CD14-positive monocyte (primary cell): ENCODE results near the gene FAM83D. TPM values are rescaled to one million over a fixed set of nuclear protein-coding genes. Genes with fewer than 3 reads are reported as not detected.

ENCODE experiments used
- DNase-seq, 3 donors: peaks; one replicate each; pipeline ENCODE4 v3.0.0-alpha.2; 2011 to 2022
- H2AFZ ChIP-seq: 2 replicates; pipeline ENCODE4 v1.6.0; 2012; ENCODE audit warnings: mild to moderate bottlenecking, low read depth, low read length, inconsistent platforms; ENCODE audit not compliant: insufficient read depth, poor library complexity, severe bottlenecking
- H3K27ac ChIP-seq, 2 donors: 1 replicate in 1 of 2; 2 replicates in 1 of 2; pipeline ENCODE4 v1.5.1; 2012 to 2013; ENCODE audit warnings: low read length in 2 of 2, control low read depth in 1 of 2, inconsistent platforms in 1 of 2, low read depth in 1 of 2, mild to moderate bottlenecking in 1 of 2
- H3K27me3 ChIP-seq, 2 donors: one replicate each; pipeline versions ENCODE4 v1.6.0 to v1.6.1; 2011 to 2013; ENCODE audit warnings: low read length in 2 of 2; ENCODE audit not compliant: control insufficient read depth in 2 of 2, insufficient read depth in 2 of 2
- H3K36me3 ChIP-seq, 2 donors: replicated peaks in 1 of 2; 1 replicate in 1 of 2; 2 replicates in 1 of 2; pipeline versions ENCODE4 v1.5.1 to v1.6.1; 2012 to 2013; ENCODE audit warnings: low read length in 2 of 2, control low read depth in 1 of 2, inconsistent platforms in 1 of 2, mild to moderate bottlenecking in 1 of 2; ENCODE audit not compliant: insufficient read depth in 2 of 2, control insufficient read depth in 1 of 2
- H3K4me1 ChIP-seq, 2 donors: 1 replicate in 1 of 2; 2 replicates in 1 of 2; pipeline versions ENCODE4 v1.5.1 to v1.6.1; 2012 to 2013; ENCODE audit warnings: low read length in 2 of 2, control low read depth in 1 of 2, inconsistent platforms in 1 of 2, mild to moderate bottlenecking in 1 of 2, moderate library complexity in 1 of 2; ENCODE audit not compliant: insufficient read depth in 2 of 2, control insufficient read depth in 1 of 2
- H3K4me2 ChIP-seq: replicated peaks from 2 replicates; pipeline ENCODE3; 2012; ENCODE audit warnings: low read length, moderate library complexity, mild to moderate bottlenecking; ENCODE audit not compliant: poor library complexity, severe bottlenecking; ENCODE audit errors: extremely low read depth
- H3K4me3 ChIP-seq, 3 experiments: fragments of 200-600 bp in 1 of 3; sonication (generic) in 1 of 3; replicated peaks in 1 of 3; 1 replicate in 2 of 3; 2 replicates in 1 of 3; pipeline ENCODE4 v1.5.1; 2011 to 2013; ENCODE audit warnings: low read length in 3 of 3, mild to moderate bottlenecking in 3 of 3, control low read depth in 2 of 3, low read depth in 2 of 3, inconsistent platforms in 1 of 3, moderate library complexity in 1 of 3
- H3K79me2 ChIP-seq: 2 replicates; pipeline ENCODE4 v1.6.0; 2012; ENCODE audit warnings: mild to moderate bottlenecking, control low read depth, inconsistent platforms, low read length, moderate library complexity; ENCODE audit not compliant: insufficient read depth
- H3K9ac ChIP-seq: 2 replicates; pipeline ENCODE4 v1.6.0; 2017; ENCODE audit warnings: low read length, mild to moderate bottlenecking; ENCODE audit not compliant: insufficient read depth, poor library complexity, severe bottlenecking
- H3K9me3 ChIP-seq, 2 donors: replicated peaks in 1 of 2; 1 replicate in 1 of 2; 2 replicates in 1 of 2; pipeline versions ENCODE4 v1.5.1 to v1.6.1; 2012 to 2013; ENCODE audit warnings: low read length in 2 of 2, control low read depth in 1 of 2; ENCODE audit not compliant: control insufficient read depth in 1 of 2, insufficient read depth in 1 of 2
- H4K20me1 ChIP-seq: 2 replicates; pipeline ENCODE4 v1.6.0; 2012; ENCODE audit warnings: mild to moderate bottlenecking, low read length, control low read depth, moderate library complexity; ENCODE audit not compliant: insufficient read depth
- H3K27ac Mint-ChIP-seq, 7 donors: one replicate each; pipeline ENCODE4 v1.8.0; 2020; ENCODE audit warnings: mild to moderate bottlenecking in 7 of 7, mixed read lengths in 7 of 7, moderate library complexity in 6 of 7, inconsistent platforms in 2 of 7
- H3K27me3 Mint-ChIP-seq, 3 donors: one replicate each; pipeline ENCODE4 v1.8.0; 2021 to 2022; ENCODE audit warnings: low read depth in 3 of 3, mild to moderate bottlenecking in 3 of 3, mixed read lengths in 3 of 3, moderate library complexity in 3 of 3, inconsistent platforms in 1 of 3
- H3K36me3 Mint-ChIP-seq, 2 donors: one replicate each; pipeline ENCODE4 v1.8.0; 2020; ENCODE audit warnings: mixed read lengths in 2 of 2, inconsistent platforms in 1 of 2, mild to moderate bottlenecking in 1 of 2
- H3K4me1 Mint-ChIP-seq: one replicate; pipeline ENCODE4 v1.8.0; 2020; ENCODE audit warnings: mild to moderate bottlenecking, mixed read lengths
- H3K4me3 Mint-ChIP-seq, 2 donors: one replicate each; pipeline ENCODE4 v1.8.0; 2020; ENCODE audit warnings: mild to moderate bottlenecking in 2 of 2, mixed read lengths in 2 of 2, moderate library complexity in 1 of 2
- H3K9me3 Mint-ChIP-seq, 7 donors: one replicate each; pipeline ENCODE4 v1.8.0; 2020 to 2022; ENCODE audit warnings: mixed read lengths in 7 of 7, mild to moderate bottlenecking in 6 of 7, moderate library complexity in 6 of 7, inconsistent platforms in 2 of 7
- WGBS: methylation state at CpG from one replicate; pipeline ENCODE4 v1.1.5; 2013; ENCODE audit warnings: missing lambda C conversion rate; ENCODE audit not compliant: insufficient coverage; 5-methylcytosine and 5-hydroxymethylcytosine counted together
- intact Hi-C, 2 donors: fragments of 100-400 bp; cut with micrococcal nuclease; formaldehyde crosslinking; loops; one replicate each; pipeline versions ENCODE4 v1.15.0 to v1.15.1; 2023
- polyA plus RNA-seq, 3 donors: library from polyadenylated mRNA; depleted of rRNA in 1 of 3; unstranded in 2 of 3; stranded (reverse) in 1 of 3; fragments of 300-500 nt in 2 of 3; fragments of >200 nt in 1 of 3; fragmentation: Illumina TruSeq in 2 of 3; gene quantifications; 1 replicate in 2 of 3; 2 replicates in 1 of 3; pipeline ENCODE4 v1.2.3, GENCODE V29; 2012 to 2021
- TF ChIP-seq, protein P1 (sequence below): fragments of 200-600 bp; IDR thresholded peaks from one replicate; pipeline ENCODE4 v1.8.0; 2022; ENCODE audit warnings: antibody characterized with exemption, mild to moderate bottlenecking

FAM83D gene
- polyA plus RNA-seq, 3 donors = 0.09 to 0.15 TPM; not detected in 1

DNA sequence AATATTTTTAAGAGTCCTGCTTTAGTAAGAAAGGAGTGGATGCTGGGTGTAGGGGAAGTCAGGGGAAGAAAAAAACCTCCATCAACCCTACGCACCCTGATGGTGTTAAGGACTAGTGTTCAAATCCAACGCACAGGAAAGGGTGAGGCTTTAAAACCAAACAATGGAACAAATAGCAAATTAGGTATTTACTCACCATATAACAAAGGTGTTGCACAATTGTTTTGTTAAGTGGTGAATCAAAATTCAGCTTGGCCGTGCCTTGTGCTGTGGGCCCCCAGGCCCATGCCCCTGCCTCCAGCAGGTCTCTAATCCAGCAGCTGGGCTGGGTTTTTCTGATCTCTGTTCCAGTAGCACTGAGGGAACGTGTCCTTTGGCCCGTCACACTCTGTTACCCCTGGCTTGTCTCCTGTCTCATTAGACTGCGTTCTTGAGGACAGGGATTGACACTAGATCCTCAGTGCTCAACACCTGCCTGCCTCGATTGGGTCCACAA, 11.8 kb downstream of the FAM83D start:
- no peak overlapping the region for H3K4me2 ChIP-seq
- TF ChIP-seq, protein P1, sequence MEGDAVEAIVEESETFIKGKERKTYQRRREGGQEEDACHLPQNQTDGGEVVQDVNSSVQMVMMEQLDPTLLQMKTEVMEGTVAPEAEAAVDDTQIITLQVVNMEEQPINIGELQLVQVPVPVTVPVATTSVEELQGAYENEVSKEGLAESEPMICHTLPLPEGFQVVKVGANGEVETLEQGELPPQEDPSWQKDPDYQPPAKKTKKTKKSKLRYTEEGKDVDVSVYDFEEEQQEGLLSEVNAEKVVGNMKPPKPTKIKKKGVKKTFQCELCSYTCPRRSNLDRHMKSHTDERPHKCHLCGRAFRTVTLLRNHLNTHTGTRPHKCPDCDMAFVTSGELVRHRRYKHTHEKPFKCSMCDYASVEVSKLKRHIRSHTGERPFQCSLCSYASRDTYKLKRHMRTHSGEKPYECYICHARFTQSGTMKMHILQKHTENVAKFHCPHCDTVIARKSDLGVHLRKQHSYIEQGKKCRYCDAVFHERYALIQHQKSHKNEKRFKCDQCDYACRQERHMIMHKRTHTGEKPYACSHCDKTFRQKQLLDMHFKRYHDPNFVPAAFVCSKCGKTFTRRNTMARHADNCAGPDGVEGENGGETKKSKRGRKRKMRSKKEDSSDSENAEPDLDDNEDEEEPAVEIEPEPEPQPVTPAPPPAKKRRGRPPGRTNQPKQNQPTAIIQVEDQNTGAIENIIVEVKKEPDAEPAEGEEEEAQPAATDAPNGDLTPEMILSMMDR = no peak
- H3K9me3 Mint-ChIP-seq = no peaks in the 10 kb centered on the region
- peaks cover 90% of the 10 kb centered on the region for H3K79me2 ChIP-seq
- H3K9me3 ChIP-seq = no peaks in the 10 kb centered on the region
- H3K4me1 Mint-ChIP-seq = peaks cover 2% of the 10 kb centered on the region
- H3K36me3 ChIP-seq = peaks cover 19 to 76% of the 10 kb centered on the region in 2 donors
- no peak overlapping the region for H3K4me3 ChIP-seq
- peaks cover 40 to 74% of the 10 kb centered on the region in 2 donors for H3K36me3 Mint-ChIP-seq
- intact Hi-C loops = loop anchor here in 1 of 2 donors (10.0 kb wide), 1 partner anchor 107 kb away; no protein-coding TSS in a partner anchor
- no peaks in the 10 kb centered on the region for H3K4me1 ChIP-seq
- no peaks in the 10 kb centered on the region for H3K27me3 ChIP-seq
- H2AFZ ChIP-seq = no peak overlapping the region
- 92% methylated on average over 4 of the region's 7 CpGs for WGBS
- no peak overlapping the region for H3K9ac ChIP-seq
- no peaks in the 10 kb centered on the region for H4K20me1 ChIP-seq
- peaks cover 0 to 1% (median 0%) of the 10 kb centered on the region in 3 donors for H3K27me3 Mint-ChIP-seq
- H3K27ac ChIP-seq = no peak overlapping the region
- no peak overlapping the region for H3K4me3 Mint-ChIP-seq
- peak overlapping the region in 1 of 7 donors; percentile 58 for H3K27ac Mint-ChIP-seq
- DNase-seq = no peak

DNA sequence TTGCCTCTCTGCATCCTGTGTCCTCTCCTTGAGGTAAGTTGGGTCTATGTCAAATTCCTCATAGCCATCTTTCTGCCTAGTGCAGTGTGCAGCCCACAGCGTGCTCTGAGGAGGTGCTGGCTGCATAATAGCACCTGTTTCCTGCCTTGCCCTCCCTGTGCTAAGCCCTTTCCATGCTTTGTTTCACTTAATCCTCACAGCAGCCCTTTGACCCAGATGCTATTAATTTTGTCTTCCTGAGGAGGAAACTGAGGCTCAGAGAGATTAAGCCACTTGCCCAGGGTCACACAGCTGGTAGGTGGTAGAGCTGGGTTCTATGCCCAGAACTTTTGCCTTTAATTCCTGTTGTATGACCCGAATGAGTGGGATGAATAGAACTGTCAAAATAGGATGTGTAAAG, 13.5 kb downstream of the FAM83D start:
- Histone ChIP-seq H3K4me2 (no peak overlapping the region), H4K20me1 (no peaks in the 10 kb centered on the region), H3K4me1 (no peaks in the 10 kb centered on the region), H3K9me3 (no peaks in the 10 kb centered on the region), H3K4me3 (no peak overlapping the region), H3K9ac (no peak overlapping the region), H2AFZ (no peak overlapping the region), H3K36me3 (peaks cover 24 to 92% of the 10 kb centered on the region in 2 donors), H3K79me2 (peaks cover 79% of the 10 kb centered on the region), H3K27ac (no peak overlapping the region), H3K27me3 (no peaks in the 10 kb centered on the region)
- Mint-ChIP-seq H3K27me3 (peaks cover 0 to 1% (median 0%) of the 10 kb centered on the region in 3 donors), H3K27ac (peak overlapping the region in 2 of 7 donors; percentile 25 to 53), H3K4me3 (no peak overlapping the region), H3K36me3 (peaks cover 45 to 79% of the 10 kb centered on the region in 2 donors), H3K9me3 (no peaks in the 10 kb centered on the region), H3K4me1 (peaks cover 2% of the 10 kb centered on the region)
- 86% methylated on average over 1 of the region's 2 CpGs for WGBS
- no peak for DNase-seq
- intact Hi-C loops = loop anchor here in 1 of 2 donors (10.0 kb wide), 1 partner anchor 105 kb away; no protein-coding TSS in a partner anchor
- TF ChIP-seq, protein P1 = no peak
